ENCODE data around the gene CCNA2.

Gene CCNA2

DNA sequence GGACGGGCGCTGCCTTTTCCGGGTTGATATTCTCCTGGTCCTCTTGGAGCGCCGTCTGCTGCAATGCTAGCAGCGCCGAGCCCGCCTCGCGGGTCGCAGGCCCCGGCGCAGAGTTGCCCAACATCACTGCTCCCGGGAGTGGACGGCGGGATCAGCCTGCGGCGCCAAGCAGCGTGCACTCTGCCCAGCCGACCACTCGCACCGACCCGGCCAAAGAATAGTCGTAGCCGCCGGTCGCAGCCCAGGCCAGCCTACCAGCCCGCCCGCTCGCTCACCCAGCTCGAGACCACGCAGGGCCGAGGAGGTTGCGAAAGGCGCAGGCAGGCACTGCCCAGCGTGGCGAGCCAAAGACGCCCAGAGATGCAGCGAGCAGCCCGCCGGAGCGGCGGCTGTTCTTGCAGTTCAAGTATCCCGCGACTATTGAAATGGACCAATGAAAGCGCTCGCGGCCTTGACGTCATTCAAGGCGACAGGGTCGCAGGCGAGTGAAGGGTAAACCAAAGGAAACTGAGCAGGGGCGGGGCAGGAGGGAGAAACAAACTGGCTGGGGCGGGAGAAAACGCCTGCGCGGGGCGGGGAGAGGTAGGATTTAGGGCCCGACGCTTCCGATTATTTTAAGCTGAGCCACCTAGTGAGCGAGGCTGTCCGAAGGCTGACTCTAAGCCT is at the start of gene CCNA2:
CCNA2 (minus strand) TSS at position 379 of the 666 bp plus-strand sequence; CDS start at position 124, 255 bp downstream.
- TF ChIP-seq, protein P1, sequence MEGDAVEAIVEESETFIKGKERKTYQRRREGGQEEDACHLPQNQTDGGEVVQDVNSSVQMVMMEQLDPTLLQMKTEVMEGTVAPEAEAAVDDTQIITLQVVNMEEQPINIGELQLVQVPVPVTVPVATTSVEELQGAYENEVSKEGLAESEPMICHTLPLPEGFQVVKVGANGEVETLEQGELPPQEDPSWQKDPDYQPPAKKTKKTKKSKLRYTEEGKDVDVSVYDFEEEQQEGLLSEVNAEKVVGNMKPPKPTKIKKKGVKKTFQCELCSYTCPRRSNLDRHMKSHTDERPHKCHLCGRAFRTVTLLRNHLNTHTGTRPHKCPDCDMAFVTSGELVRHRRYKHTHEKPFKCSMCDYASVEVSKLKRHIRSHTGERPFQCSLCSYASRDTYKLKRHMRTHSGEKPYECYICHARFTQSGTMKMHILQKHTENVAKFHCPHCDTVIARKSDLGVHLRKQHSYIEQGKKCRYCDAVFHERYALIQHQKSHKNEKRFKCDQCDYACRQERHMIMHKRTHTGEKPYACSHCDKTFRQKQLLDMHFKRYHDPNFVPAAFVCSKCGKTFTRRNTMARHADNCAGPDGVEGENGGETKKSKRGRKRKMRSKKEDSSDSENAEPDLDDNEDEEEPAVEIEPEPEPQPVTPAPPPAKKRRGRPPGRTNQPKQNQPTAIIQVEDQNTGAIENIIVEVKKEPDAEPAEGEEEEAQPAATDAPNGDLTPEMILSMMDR (IDR thresholded peaks at IDR 0.05) = no peak

DNA sequence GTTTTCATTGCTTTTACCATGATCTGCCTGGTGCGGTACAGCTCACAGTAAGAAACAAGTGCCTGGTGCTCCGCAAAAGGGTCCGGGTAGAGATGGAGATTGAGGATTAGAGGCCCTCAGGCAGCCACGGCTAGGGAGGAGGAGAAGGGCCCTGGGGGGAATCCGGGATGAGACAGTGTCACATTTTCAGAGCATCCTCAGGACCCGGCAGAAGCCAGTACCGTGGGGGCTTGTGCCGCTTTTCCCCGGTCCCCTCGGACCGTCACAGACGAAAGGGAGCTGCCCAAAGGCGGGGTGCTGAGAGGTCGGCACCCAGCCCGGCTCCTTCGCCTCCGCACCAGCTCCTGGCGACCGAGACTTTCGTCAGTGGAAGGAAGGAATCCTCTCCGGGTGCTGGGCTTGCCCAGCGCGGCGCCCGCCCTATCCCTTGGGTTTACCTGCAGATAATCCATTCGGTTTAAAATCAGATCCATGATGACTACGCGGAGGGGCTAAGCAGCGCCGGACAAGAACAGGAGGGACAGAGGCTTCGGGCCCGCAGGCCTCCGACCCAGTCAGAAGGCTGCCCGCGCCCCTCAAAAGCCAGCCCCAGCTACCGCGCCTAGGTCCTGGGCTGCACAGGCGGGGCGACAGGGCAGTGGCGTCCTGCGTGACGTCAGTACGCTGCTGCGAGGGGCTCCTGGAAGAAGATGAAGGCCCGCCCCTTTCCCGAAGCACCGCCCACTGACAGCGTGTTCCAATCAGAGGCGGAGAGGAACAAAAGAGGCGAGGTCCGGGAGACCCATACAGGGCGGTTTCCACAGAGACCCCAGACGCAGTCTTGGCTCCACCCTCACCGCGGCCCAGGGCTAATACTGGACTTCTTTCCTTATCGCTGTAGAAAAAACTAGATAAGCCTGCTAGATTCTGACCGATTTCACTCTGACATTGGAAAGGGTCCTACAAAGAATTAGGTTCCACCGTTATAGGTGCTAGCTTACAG is 46.4 kb upstream of the CCNA2 start, which contains the start of gene BBS7:
BBS7 (minus strand) TSS at position 634 of the 982 bp plus-strand sequence; CDS start at position 473, 161 bp downstream.
- TF ChIP-seq, protein P1 (IDR thresholded peaks at IDR 0.05) = no peak

DNA sequence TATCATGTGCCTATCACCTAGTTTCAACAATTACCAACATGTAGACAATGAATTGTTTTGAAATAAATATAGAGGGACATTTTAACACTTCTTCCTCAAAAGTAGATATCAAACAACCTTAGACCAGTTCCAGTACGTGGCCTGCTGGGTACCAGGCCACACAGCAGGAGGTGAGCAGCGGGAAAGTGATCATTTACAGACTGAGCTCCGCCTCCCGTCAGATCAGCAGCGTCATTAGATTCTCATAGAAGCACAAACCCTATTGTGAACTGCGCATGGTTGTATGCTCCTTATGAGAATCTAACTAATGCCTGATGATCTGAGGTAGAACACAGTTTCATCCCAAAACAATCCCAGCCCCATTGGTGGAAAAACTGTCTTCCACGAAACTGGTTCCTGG is 40.1 kb upstream of the CCNA2 start:
- TF ChIP-seq, protein P1 (IDR thresholded peaks at IDR 0.05) = no peak

DNA sequence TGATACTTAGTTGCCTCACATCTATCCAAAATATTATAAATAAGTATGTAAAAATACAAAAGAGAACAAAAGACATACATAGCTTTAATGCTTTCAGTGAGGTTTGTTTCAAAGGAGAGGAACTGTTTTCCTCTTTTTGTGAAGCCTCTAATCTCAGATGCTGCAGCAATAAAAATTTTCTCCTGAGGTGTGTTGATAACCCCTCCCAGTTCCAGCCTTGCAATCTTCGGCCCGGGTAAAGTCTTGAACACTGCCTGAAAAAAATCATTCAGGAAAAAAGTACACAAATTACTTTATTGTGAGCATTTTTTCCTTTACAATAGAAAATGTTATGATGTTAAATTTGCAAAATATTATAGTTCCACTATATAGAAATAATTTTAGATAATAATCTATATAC is 37.7 kb upstream of the CCNA2 start:
- TF ChIP-seq, protein P1 (IDR thresholded peaks at IDR 0.05) = no peak

DNA sequence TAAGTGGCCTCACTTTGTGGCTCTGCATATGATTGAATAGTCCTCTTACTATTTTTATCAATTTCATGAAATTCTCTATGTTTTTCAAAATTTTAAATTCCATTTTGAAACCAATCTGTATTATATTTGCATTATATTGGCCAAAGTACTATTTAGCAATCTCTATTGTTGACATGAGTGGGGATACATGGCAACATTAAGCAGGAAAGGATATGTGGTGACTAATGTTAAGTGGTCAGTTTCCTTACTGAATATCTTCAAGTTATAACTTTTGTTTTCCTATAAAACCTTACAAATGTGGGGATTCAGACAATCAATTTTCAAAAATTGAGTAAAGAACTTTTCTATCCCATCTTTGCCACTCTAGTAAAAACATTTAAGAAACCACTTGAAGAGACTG is 36.4 kb upstream of the CCNA2 start:
- TF ChIP-seq, protein P1 (IDR thresholded peaks at IDR 0.05) = no peak

DNA sequence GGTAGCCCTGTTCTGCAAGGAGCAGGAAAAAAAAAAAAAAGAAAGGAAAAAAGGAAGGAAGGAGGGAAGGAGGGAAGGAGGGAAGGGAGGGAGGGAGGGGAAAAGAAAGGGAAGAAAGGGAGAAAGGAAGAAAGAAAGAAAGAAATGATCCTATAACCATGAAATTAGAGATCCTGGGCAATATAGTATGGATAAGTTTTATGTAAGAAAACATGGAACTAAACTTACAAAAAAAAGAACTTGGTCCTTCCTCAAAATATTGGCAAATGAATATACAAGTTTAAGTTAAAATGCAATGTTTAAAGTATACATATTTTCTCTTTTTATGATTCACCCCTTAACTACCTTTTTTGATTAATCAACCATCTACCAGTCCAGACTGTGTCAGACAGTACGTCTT is 27.7 kb upstream of the CCNA2 start:
- TF ChIP-seq, protein P1 (IDR thresholded peaks at IDR 0.05) = no peak

DNA sequence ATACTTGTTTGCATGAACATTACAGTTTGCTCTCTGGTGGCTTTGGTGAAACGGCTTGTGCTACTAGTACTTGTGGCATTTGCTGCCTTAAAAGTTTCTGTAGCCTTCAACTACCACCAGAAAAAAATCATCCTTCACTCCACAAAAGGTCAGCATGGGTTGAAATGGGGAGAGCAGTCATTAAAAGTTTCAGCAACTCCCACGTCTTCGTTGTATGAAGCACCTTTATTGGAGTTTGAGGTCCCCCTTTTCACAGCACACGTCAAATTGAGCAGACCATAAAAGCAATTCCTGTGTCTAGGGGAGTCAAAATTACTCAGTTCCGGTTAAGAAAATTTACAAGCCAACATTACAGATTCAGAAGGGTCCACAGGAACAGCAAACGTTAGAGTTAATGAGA is 23.0 kb upstream of the CCNA2 start:
- TF ChIP-seq, protein P1 (IDR thresholded peaks at IDR 0.05) = no peak

All from LNCAP (cell line).